ENCODE results near the gene TCEAL1. TPM values are rescaled to one million over a fixed set of nuclear protein-coding genes. Genes with fewer than 3 reads are reported as not detected.
A peak's percentile ranks its signal among the peaks of the same experiment; 100 is the strongest.
"Not testable (repeated sequence)": the region's sequence is repeated elsewhere in the genome, so short reads cannot be mapped to it uniquely, and the experiment has no call there.

TCEAL1 gene, protein sequence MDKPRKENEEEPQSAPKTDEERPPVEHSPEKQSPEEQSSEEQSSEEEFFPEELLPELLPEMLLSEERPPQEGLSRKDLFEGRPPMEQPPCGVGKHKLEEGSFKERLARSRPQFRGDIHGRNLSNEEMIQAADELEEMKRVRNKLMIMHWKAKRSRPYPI
- total RNA-seq: 10 to 100 TPM; 27.3 to 44.2 (median 38.6) TPM

DNA sequence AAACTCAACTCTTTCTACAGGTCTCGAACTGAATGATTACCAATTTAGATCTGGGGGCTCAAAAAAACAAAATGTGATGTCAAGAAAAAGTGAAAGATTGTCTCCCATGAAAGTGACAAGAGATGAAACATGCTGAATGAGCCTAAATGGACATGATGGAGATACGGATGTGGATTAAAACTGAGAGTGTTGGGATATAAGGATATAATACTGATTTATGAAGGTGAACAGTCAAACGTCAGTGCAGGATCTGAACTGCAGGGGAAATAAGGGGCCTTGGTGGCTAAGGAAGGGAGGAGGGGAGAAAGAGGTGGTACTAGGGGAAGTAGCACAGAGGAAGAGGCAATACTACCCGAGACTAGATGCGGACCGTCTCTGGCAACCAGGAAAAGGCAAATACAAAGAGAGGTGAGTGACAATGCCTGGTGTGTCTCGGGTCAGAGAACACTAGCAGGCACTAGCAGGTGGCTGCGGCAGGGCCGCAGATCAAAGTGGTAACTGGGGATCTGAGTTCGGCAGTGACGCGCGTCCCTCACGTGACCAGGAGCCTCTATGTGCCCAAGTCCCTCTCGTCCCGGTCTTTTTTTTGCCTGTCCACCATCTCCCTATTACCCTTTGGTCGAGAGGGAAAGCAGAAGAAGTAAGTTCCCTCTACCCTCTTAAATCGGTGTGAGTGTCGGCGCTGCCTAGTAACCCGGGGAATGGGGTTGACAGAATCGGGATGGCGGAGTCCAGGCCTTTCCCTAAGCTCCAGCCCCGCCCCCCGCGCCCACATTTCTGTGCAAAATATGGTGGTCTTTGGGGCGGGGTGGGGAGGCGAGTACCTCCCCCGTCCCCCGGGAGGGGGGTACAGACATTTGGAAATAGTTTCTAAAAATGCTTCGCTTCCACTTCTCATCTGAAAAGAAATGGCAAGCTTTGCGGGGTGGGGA lies at the start of gene TCEAL1:
TCEAL1 (plus strand) TSS at position 590 of the 932 bp plus-strand sequence. CDS start 942 bp downstream, outside the sequence.
- no peak for TF ChIP-seq POLR2A (IDR thresholded peaks at IDR 0.05)
- TF ChIP-seq, protein P1, sequence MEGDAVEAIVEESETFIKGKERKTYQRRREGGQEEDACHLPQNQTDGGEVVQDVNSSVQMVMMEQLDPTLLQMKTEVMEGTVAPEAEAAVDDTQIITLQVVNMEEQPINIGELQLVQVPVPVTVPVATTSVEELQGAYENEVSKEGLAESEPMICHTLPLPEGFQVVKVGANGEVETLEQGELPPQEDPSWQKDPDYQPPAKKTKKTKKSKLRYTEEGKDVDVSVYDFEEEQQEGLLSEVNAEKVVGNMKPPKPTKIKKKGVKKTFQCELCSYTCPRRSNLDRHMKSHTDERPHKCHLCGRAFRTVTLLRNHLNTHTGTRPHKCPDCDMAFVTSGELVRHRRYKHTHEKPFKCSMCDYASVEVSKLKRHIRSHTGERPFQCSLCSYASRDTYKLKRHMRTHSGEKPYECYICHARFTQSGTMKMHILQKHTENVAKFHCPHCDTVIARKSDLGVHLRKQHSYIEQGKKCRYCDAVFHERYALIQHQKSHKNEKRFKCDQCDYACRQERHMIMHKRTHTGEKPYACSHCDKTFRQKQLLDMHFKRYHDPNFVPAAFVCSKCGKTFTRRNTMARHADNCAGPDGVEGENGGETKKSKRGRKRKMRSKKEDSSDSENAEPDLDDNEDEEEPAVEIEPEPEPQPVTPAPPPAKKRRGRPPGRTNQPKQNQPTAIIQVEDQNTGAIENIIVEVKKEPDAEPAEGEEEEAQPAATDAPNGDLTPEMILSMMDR (IDR thresholded peaks at IDR 0.05): no peak
- intact Hi-C loops (cut with DNase I; ENCODE audit: low total_unique reads): no loop called here
- peak within 1 kb of the TSS; percentile 65 for H3K4me3 ChIP-seq (ENCODE audit: low read depth, poor library complexity, severe bottlenecking)
- peak; percentile 39 to 90 for DNase-seq (ENCODE audit: low spot score in 2 of 2)
- 2 to 23% methylated on average over 32 of the region's 32 CpGs for WGBS, 2 donors

DNA sequence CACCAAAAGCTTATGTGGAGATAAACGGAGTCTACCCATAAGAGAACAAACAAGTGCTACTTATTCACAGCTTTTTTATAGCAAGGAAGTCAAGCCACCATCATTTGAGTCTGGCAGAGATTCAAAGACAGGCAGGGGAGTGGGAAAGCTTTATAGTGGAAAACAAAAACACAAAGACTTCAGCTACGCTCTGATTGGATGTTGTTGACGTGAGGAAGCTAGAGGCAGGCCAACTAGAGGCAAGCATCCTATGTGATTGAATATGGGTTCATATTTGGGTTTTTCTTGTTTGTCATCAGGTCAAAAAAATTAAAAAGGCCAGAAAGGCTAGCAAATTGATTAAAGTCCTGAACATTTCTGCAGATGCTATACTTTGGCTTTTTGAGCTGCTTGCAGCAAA lies 44.2 kb upstream of the TCEAL1 start:
- 75 to 83% methylated on average over 3 of the region's 3 CpGs for WGBS, 2 donors

DNA sequence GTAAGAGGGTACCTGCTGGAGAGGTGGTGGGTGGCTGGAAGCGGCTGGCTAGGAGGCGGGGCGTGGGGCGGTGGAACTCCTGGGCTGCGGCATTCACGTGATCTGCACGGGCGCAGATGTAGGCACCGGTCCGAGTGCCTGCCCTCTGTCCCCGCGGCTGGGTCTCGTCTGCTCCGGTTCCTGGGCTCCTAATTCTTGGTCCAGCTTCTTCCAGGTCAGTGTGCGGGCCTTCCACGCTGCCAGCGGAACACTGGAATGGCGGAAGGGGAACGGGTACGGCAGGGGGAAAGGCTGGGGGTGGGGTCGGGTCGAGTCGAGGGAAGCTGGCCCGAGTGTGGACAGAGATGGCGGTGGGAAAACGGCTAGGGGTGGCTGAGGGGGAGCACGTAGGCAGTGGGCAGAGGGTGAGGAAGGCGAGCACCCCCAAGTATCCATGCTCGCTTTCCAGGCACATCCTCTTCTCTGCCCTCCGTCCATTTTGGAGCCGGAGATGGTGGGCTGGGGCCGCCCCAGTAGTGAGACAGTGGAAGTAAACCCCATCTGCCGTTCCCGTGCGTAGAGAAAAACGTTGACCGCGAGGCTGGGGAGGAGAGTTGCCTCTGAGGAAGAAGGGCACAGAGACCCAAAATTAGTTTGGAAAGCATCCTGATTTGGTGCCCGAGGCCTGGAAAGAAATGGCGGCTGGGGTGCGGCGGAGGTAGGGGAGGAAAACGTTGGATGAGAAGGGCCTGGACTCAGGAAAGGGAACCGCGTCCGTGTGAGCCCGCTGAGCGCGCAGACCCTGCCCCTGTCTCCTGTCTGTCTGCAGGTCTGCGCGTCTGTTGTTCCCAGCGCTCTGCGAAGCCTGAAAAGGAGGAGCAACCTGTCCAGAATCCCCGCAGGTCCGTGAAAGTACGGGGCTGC lies 43.1 kb upstream of the TCEAL1 start, which contains the start of gene TCEAL4:
TCEAL4 (plus strand) TSS at position 105 of the 903 bp plus-strand sequence. CDS start 1,161 bp downstream, outside the sequence.
- H3K4me3 ChIP-seq (ENCODE audit: low read depth, poor library complexity, severe bottlenecking): peak within 1 kb of the TSS; percentile 54
- intact Hi-C loops (cut with DNase I; ENCODE audit: low total_unique reads): no loop called here
- peak; percentile 45 to 90 for DNase-seq (ENCODE audit: low spot score in 2 of 2)
- WGBS, 2 donors: 1 to 28% methylated on average over 56 of the region's 56 CpGs
- TF ChIP-seq POLR2A (IDR thresholded peaks at IDR 0.05): no peak
- TF ChIP-seq, protein P1 (IDR thresholded peaks at IDR 0.05): no peak

More for the DNA sequence above, 44.2 kb upstream of the TCEAL1 start:
- intact Hi-C loops (cut with DNase I; ENCODE audit: low total_unique reads): no loop called here
- H3K4me3 ChIP-seq (ENCODE audit: low read depth, poor library complexity, severe bottlenecking): no peak overlapping the region
- DNase-seq (ENCODE audit: low spot score in 2 of 2): no peak
- TF ChIP-seq POLR2A (IDR thresholded peaks at IDR 0.05): no peak
- TF ChIP-seq, protein P1 (IDR thresholded peaks at IDR 0.05): no peak

DNA sequence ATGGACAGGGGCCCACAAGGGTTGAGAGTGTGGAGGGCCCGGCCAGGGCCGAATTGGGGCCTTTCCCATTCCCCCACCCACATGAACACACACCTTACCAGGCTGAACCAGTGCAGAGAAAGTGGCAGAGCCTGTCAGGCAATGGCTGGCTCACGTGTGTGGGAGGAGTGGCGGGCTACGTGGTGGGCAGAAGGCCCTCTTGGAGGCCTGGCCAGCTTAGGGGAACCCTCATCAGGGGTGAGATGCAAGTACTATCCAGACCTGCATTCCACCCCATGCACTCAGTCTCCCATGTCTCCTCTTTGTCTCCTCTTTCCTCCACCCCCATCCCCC lies 42.5 kb upstream of the TCEAL1 start:
- intact Hi-C loops (cut with DNase I; ENCODE audit: low total_unique reads): no loop called here
- peak overlapping the region; percentile 54 for H3K4me3 ChIP-seq (ENCODE audit: low read depth, poor library complexity, severe bottlenecking)
- 0 to 34% methylated on average over 3 to 5 of the region's 5 CpGs for WGBS, 2 donors
- no peak for TF ChIP-seq POLR2A (IDR thresholded peaks at IDR 0.05)
- TF ChIP-seq, protein P1 (IDR thresholded peaks at IDR 0.05): no peak
- DNase-seq (ENCODE audit: low spot score in 2 of 2): no peak

DNA sequence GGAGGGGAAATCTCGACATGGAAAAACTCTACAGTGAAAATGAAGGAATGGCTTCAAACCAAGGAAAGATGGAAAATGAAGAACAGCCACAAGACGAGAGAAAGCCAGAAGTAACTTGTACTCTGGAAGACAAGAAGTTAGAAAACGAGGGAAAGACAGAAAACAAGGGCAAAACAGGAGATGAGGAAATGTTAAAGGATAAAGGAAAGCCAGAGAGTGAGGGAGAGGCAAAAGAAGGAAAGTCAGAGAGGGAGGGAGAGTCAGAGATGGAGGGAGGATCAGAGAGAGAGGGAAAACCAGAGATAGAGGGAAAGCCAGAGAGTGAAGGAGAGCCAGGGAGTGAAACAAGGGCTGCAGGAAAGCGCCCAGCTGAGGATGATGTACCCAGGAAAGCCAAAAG lies 42.1 kb upstream of the TCEAL1 start:
- intact Hi-C loops (cut with DNase I; ENCODE audit: low total_unique reads): no loop called here
- WGBS, 2 donors: 30 to 44% methylated on average over 4 of the region's 4 CpGs
- TF ChIP-seq, protein P1 (IDR thresholded peaks at IDR 0.05): no peak
- no peak for TF ChIP-seq POLR2A (IDR thresholded peaks at IDR 0.05)
- DNase-seq (ENCODE audit: low spot score in 2 of 2): no peak
- no peak overlapping the region for H3K4me3 ChIP-seq (ENCODE audit: low read depth, poor library complexity, severe bottlenecking)

DNA sequence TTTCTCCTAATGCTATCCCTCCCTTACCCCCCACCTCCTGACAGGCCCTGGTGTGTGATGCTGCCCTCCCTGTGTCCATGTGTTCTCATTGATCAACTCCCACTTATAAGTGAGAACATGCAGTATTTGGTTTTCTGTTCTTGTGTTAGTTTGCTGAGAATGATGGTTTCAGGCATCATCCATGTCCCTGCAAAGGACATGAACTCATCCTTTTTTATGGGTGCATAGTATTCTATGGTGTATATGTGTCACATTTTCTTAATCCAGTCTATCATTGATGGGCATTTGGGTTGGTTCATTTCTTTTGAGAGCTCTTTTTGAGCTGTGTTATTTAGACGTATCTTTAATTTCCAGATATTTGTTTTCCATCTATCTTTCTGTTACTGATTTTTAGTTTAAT lies 36.5 kb upstream of the TCEAL1 start:
- WGBS, 2 donors: 100% methylated on average over 1 of the region's 1 CpG
- H3K4me3 ChIP-seq (ENCODE audit: low read depth, poor library complexity, severe bottlenecking); intact Hi-C loops (cut with DNase I; ENCODE audit: low total_unique reads); DNase-seq (ENCODE audit: low spot score in 2 of 2): not testable (repeated sequence)

DNA sequence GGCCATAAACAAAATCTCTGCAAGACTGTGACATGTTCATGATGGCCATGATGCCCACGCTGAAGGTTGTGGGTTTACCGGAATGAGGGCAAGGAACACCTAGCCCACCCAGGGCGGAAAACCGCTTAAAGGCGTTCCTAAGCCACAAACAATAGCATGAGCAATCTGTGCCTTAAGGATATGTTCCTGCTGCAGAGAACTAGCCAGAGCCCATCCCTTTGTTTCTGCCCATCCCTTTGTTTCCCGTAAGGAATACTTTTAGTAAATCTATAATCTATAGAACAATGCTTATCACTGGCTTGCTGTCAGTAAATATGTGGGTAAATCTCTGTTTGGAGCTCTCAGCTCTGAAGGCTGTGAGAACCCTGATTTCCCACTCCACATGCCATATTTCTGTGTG lies 33.6 kb upstream of the TCEAL1 start:
- H3K4me3 ChIP-seq (ENCODE audit: low read depth, poor library complexity, severe bottlenecking); intact Hi-C loops (cut with DNase I; ENCODE audit: low total_unique reads); DNase-seq (ENCODE audit: low spot score in 2 of 2): not testable (repeated sequence)
- WGBS, 2 donors: 85 to 95% methylated on average over 6 of the region's 6 CpGs
